Panc1 (cell line): Measurements from ENCODE around the gene LINGO3. TPM values are rescaled to one million over a fixed set of nuclear protein-coding genes. Genes with fewer than 3 reads are reported as not detected.

Experiments
- ATAC-seq: fragments of 200-7000 bp; cut with Tn5 transposase; 2 replicates; pipeline ENCODE4 v1.9.1; 2020; ENCODE audit warnings: mild to moderate bottlenecking, moderate library complexity
- BruUV-seq: library from RNA; stranded (reverse); fragments of 400-500 nt; replicated peaks from 2 replicates; lab custom pipeline; 2021; lab: Mats Ljungman, UMichigan
- CTCF ChIA-PET: fragments of 300-600 bp; sonication (Branson Sonifier 250); formaldehyde crosslinking; loops from one replicate; lab custom pipeline; 2022; ENCODE audit warnings: antibody characterized with exemption; lab: Charles Lee
- POLR2A ChIA-PET: fragments of 300-600 bp; sonication (Branson Sonifier 250); formaldehyde crosslinking; loops from one replicate; lab custom pipeline; 2022; ENCODE audit warnings: antibody characterized with exemption; lab: Charles Lee
- DNase-seq: peaks from one replicate; pipeline ENCODE4 v3.0.0-alpha.2; 2010; ENCODE audit warnings: low read depth, low spot score
- H3K27ac ChIP-seq: 2 replicates; pipeline ENCODE4 v1.5.1; 2011; ENCODE audit warnings: mild to moderate bottlenecking, low read length, inconsistent platforms
- H3K27me3 ChIP-seq: fragments of 200-500 bp; sonication (Bioruptor generic); 2 replicates; pipeline ENCODE4 v1.6.0; 2014; ENCODE audit warnings: low read length, inconsistent platforms; ENCODE audit not compliant: control insufficient read depth, insufficient read depth
- H3K36me3 ChIP-seq: fragments of 200-500 bp; sonication (Bioruptor generic); 2 replicates; pipeline ENCODE4 v1.5.1; 2014; ENCODE audit warnings: inconsistent platforms, mild to moderate bottlenecking, low read length, moderate library complexity; ENCODE audit not compliant: control insufficient read depth, insufficient read depth
- H3K4me1 ChIP-seq: 2 replicates; pipeline ENCODE4 v1.5.1; 2011; ENCODE audit warnings: inconsistent platforms, mild to moderate bottlenecking, low read length, moderate library complexity; ENCODE audit not compliant: control insufficient read depth, insufficient read depth
- H3K4me3 ChIP-seq, 2 experiments: 2 replicates each; pipeline ENCODE4 v1.5.1; 2011 to 2012; ENCODE audit warnings: low read depth in 2 of 2, low read length in 2 of 2, mild to moderate bottlenecking in 2 of 2, inconsistent platforms in 1 of 2, moderate library complexity in 1 of 2
- H3K9me3 ChIP-seq: fragments of 200-500 bp; sonication (Bioruptor generic); 2 replicates; pipeline ENCODE4 v1.5.1; 2014; ENCODE audit warnings: low read depth, mild to moderate bottlenecking, inconsistent platforms, low read length, moderate library complexity; ENCODE audit not compliant: control insufficient read depth, insufficient read depth
- CTCF ChIP-seq: fragments of 450-650 bp; IDR thresholded peaks from 2 replicates; pipeline ENCODE4 v1.5.1; 2017; ENCODE audit warnings: mild to moderate bottlenecking
- POLR2AphosphoS5 ChIP-seq: IDR thresholded peaks from 2 replicates; pipeline ENCODE4 v1.6.1; 2012; ENCODE audit warnings: mild to moderate bottlenecking, low read depth, low read length, moderate library complexity
- REST ChIP-seq, 2 experiments: IDR thresholded peaks; 2 replicates each; pipeline ENCODE4 v1.6.1; 2011 to 2012; ENCODE audit warnings: low read depth in 2 of 2, control low read depth in 1 of 2, low read length in 1 of 2, mild to moderate bottlenecking in 1 of 2, moderate library complexity in 1 of 2; ENCODE audit not compliant: insufficient read depth in 1 of 2
- SIN3A ChIP-seq: IDR thresholded peaks from 2 replicates; pipeline ENCODE4 v1.6.1; 2012; ENCODE audit warnings: low read depth, mild to moderate bottlenecking, low read length, moderate library complexity, borderline replicate concordance; ENCODE audit not compliant: insufficient read depth
- TCF7L2 ChIP-seq: IDR thresholded peaks from 2 replicates; pipeline ENCODE4 v1.6.1; 2011; ENCODE audit warnings: mild to moderate bottlenecking, low read depth, low read length, inconsistent platforms
- in situ Hi-C: cut with HindIII; loops from 2 replicates; pipeline ENCODE4 v1.10.0; 2016; ENCODE audit warnings: low sequenced_read_pairs, low pct_unique_long_range_greater_than_20kb
- intact Hi-C: fragments of 100-400 bp; cut with micrococcal nuclease; formaldehyde crosslinking; loops from one replicate; pipeline ENCODE4 v1.10.0; 2022; ENCODE audit not compliant: unreplicated experiment
- total RNA-seq: library from RNA; stranded (reverse); gene quantifications from one replicate; pipeline ENCODE4 v1.2.1, GENCODE V29; 2021; ENCODE audit not compliant: unreplicated experiment

The LINGO3 gene
- total RNA-seq, 1 experiment from 2014 or later = 0.13 TPM

- ChIA-PET CTCF (no interaction called here), POLR2A (interaction anchor here (0.9 kb wide), 1 partner anchor 108 kb away, joined by 3 read pairs; no protein-coding TSS in a partner anchor)
- TF ChIP-seq CTCF (no peak), TCF7L2 (no peak), REST (IDR thresholded peaks at IDR 0.05; ENCODE audit: insufficient read depth in 1 of 2, low read depth in 2 of 2, low read length in 1 of 2) (no peak), POLR2AphosphoS5 (no peak), SIN3A (no peak)
- DNase-seq (no peak), ATAC-seq (no peak)
- H3K27ac ChIP-seq = no peak overlapping the region
- BruUV-seq = no TSS peak
- no peaks in the 10 kb centered on the region for H3K36me3 ChIP-seq
- H3K4me1 ChIP-seq = no peaks in the 10 kb centered on the region
- intact Hi-C loops = no loop called here
- H3K27me3 ChIP-seq = no peaks in the 10 kb centered on the region
- H3K4me3 ChIP-seq = no peak overlapping the region
- in situ Hi-C loops = no loop called here
- no peaks in the 10 kb centered on the region for H3K9me3 ChIP-seq
Measured at GRCh38 chr19:2283835-2284507, 24.0 kb downstream of the LINGO3 start.

- Histone ChIP-seq H3K4me1 (no peaks in the 10 kb centered on the region), H3K9me3 (no peaks in the 10 kb centered on the region), H3K27ac (no peak overlapping the region), H3K36me3 (no peaks in the 10 kb centered on the region), H3K27me3 (no peaks in the 10 kb centered on the region), H3K4me3 (no peak overlapping the region)
- ChIA-PET POLR2A (interaction anchor here (0.7 kb wide), 2 partner anchors 48 to 317 kb away, joined by 3 read pairs; no protein-coding TSS in a partner anchor), CTCF (no interaction called here)
- no peak for TF ChIP-seq SIN3A
- TF ChIP-seq CTCF = no peak
- no peak for TF ChIP-seq POLR2AphosphoS5
- TF ChIP-seq TCF7L2 = no peak
- DNase-seq (no peak), ATAC-seq (no peak)
- in situ Hi-C loops (no loop called here), intact Hi-C loops (no loop called here)
- BruUV-seq = no TSS peak
Measured at GRCh38 chr19:2282862-2283237, 25.1 kb downstream of the LINGO3 start.
